GM18505 (cell line): ENCODE data around the gene TTC39A.
A peak's percentile ranks its signal among the peaks of the same experiment; 100 is the strongest.

Source experiments
- ATAC-seq: cut with Tn5 transposase; IDR thresholded peaks from one replicate; pipeline ENCODE4 v1.9.1; 2021; ENCODE audit not compliant: unreplicated experiment
- POLR2A ChIP-seq: IDR thresholded peaks from 4 replicates; pipeline ENCODE4 v1.6.1; 2011; ENCODE audit warnings: borderline replicate concordance; ENCODE audit not compliant: insufficient read depth, insufficient read length; ENCODE audit errors: extremely low read depth

The TTC39A gene

DNA sequence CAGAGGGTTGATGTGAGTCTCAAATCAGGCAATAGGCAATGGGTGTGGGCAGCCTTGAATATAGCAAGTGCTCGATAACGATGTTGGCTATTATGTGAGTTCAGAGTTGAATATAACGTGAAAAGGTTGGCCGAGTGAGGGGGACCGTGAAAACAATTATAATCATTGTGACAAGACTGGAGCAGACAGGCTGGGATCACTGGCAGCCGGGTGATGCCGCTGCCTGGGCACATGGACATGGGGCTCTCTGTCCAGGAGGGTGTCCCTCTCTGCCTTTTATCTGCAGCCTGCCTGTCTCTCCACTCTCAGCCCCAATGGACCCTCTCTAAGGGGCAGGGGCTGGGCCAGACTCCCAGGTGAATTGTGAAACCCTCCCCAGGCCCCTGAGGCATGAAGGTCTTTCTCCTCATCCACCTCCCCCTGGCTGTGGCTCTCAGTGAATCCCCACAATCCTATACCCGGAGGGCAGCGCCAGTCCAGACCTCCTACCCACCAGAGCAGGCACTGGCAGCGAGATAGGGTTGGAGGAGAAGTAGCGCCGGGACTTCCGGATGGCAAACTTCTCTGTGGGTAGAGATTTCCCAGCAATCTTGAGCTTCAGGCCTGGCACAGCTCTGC, 36.4 kb downstream of the TTC39A start:
- no peak for ATAC-seq
- no peak for TF ChIP-seq POLR2A

DNA sequence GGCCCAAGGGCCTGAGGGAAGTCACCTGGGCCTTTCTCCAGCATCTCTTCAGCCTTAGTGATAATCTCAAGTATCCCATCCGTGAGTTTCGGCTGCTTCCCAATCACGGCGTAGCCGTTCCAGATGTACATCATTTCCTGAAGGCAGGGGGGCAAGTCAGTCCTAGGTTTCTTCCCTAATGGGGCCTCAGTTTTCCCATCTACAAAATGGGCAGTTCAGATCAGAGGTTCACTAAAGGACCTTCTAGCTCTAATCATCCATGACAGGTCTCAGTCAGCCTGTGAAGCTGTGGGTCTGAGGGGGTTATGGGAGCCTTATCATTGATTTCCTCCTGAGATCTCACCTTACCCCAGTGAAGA, 39.9 kb downstream of the TTC39A start:
- no peak for ATAC-seq
- TF ChIP-seq POLR2A: no peak

DNA sequence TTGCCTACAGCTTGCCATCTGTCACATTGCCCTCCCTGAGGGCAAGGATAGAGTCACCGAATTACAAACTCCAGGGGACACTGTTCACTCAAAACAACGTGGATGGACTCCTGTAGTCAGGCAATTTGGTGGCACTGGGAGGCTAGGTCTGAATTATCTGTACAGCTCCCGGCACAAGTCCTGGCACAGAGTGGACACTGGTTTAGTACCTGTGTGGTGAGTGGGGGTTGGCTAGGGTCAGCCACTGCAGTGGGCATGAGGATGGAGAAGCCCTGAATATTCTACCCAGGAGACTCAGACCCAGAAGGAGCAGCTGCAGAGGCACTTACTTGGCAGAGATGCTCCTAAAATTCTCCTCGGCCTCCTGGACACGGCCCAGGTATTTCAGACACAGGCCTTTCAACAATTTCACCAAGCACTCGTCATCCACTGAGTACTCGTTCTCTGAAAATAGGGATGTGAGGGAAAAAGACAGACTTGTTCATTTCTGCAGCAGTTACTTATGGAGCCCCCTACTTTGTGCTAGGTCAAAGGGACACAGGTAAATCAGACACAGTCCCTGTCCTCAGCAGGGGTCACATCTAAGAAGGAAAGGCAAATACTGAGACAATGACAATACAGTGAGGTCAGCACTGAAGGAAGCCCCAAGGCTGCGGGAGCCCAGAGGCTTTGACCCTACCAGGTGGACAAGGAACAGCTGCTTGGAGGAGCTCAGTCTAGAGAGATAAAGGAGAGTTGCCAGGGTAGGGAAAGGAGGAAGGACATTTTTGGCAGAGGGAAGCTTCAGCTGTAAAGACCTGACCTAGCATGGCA, 40.5 kb downstream of the TTC39A start:
- TF ChIP-seq POLR2A: no peak
- ATAC-seq: no peak

DNA sequence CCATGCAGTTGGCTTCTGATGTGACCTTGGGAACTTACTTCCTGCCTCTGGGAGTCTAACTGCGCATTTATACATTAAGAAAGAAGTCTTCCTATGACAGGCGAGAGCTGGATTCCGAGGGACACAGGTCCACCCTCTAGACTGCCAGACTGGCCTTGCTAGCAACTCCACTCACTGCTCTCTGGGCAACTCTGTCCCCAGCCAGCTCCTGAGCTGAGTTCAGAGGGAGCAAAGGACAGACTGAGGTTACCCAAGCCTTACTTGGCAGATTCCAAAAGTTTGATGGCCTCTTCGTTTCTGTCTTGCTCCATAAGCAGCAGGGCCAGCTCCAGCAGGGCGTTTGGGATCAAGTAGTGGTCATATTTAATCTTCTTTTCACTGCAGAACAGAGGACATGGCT, 41.8 kb downstream of the TTC39A start:
- ATAC-seq: no peak
- TF ChIP-seq POLR2A: no peak

DNA sequence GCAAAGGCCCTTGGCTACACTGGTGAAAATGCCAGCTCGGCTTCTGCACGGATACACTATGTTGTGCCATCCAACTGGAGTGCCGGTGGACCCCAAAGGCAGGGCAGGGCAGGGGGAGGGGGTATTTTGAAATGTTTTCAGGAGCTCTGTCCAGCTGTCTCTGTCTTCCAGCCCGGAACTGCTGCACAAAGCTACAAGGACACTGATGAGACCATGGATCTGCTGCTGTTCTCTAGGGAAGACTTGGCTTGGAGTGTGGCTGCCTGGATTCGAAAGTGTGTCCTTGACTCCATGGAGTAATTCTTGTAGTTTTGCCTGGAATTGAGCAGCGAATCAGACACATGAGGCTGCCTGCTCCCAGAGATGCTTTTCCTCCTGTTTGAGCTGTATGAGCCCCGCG, 42.4 kb downstream of the TTC39A start:
- no peak for ATAC-seq
- TF ChIP-seq POLR2A: no peak

DNA sequence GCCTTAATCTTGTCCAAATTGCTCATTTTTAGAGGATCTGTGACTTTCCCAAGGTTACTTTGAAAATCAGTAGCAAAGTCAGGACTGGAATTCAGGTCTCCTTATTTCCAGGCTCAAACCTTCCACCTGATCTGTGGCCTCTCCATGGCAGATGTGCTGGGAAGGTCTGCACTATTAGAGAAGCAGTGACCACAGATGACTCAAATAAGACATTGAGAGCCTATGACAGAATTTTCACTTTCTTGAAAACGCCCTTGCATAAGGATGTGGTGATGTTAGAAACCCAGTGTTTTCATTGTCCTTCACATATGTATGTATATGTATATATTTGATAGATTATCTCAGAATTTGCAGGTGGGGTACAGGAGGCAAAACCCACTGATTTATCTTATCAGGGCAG, 45.3 kb downstream of the TTC39A start:
- ATAC-seq: peak; percentile 79
- no peak for TF ChIP-seq POLR2A

DNA sequence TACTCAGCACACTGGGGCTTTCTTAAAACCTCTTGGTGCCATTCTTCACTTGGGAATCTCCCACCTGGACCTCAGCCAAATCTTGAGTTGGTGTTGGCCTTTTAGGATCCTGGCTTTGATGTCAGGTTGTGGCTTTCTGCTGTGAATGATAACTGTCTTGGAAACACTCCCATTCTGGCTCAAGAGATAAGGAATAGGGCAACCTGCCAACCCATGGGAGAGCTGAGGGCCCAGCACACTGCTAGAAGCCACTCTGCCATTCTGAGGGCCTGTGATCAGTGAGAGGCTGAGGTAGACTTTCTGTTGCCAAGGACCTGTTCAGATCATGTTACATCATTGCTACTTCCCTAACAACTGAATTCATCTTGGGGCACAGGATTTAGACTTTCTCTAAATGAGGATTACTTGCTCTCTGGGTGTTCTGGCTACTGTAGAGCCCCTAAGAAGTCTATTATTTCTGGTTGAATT, 45.8 kb downstream of the TTC39A start:
- ATAC-seq: peak; percentile 45

DNA sequence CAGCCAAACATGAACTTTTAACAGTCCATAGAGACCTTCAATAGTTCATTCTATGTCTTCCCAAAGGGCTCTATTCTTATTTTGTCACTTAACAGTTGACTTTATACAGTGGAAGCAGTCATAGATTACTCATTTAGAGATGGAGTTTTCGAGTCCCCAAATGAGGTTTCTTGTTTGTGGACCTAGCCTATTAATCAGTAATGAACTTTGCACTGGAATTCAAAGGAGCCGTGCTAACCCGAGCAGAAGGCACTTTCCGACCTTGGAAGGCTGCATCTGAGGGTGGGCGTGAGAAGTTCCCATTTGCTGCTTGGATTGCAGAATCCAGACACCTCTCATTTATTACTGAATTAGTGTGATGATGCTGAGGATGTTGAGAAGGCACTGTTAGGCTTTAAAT, 46.4 kb downstream of the TTC39A start:
- TF ChIP-seq POLR2A: no peak
- no peak for ATAC-seq

More for the DNA sequence above, 45.8 kb downstream of the TTC39A start:
- no peak for TF ChIP-seq POLR2A

DNA sequence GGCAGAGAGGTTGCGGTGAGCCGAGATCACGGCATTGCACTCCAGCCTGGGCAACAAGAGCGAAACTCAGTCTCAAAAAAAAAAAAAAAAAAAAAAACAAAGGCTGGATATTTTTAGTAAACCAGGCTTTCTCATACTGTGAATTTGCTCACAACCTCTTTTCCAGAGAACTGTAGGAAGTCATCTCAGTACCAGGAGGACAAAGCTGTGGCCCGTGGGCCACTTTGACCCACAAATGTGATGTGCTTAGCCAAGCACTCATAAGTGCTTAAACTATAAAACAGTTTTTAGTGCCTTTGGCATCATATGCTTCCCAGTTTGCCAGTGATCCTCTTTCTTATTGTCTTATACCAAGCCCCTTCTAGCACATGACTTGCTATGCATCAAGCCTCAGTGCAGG, 47.8 kb downstream of the TTC39A start:
- TF ChIP-seq POLR2A: no peak
- no peak for ATAC-seq

DNA sequence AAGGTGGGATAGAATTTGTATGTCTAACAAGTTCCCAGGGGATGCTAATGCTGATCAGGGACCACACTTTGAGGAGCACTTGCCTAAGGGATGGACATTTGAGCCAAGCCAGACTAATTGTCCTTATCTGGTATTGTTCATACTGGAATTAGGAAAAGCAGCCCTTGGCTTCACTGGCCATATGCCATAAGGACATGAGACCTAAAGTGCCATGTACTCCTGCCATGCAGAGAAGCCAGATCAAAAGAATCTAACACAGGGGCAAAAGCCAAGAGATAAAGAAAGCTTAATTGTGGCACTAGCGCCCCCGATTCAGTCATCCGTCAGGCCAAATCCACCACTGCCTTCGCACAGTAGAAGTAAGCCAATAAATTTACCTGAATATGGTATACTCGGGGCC, 48.6 kb downstream of the TTC39A start:
- no peak for ATAC-seq

DNA sequence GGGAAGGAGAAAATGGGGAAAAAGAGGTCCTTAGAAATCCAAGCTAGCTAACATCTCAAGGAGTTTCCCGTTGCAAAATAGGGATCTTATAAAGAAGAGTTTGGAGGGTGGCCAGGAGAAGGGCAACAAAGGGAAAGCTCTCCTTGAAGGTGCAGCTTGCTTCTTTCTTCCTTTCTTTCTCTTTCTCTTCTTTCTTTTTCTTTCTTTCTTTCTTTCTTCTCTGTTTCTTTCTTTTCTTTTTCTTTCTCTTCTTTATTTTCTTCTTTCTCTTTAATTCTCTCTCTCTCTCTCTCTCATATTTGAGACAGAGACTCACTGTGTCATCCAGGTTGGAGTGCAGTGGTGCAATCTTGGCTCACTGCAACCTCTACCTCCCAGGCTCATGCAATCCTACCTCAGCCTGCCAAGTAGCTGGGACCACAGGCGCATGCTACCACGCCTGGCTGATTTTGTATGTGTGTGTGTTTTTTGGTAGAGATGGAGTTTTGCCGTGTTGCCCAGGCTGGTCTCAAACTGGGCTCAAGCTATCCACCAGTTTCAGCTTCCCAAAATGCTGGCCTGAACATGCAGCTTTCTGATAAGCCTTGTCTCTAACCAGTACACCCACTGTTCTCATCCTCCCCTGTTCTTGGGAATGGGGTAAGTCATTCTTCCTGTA, 49.9 kb downstream of the TTC39A start:
- no peak for ATAC-seq
- no peak for TF ChIP-seq POLR2A

More for the DNA sequence above, 48.6 kb downstream of the TTC39A start:
- TF ChIP-seq POLR2A: no peak

DNA sequence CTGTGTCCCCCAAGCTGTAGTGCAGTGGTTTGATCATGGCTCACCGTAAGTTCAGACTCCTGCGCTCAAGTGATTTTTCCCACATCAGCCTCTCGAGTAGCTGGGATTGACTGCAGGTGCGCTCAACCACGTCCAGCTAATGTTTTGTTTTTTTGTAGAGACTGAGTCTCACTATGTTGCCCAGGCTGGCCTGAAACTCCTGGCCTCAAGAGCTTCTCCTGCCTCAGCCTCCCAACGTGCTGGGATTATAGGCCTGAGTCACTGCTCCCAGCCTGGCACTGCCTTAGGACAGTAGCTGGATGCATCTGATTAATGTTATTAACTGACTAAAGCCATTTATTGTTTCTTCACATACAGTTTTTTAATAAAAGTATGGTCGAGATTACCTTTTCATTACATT, 54.1 kb downstream of the TTC39A start:
- TF ChIP-seq POLR2A: no peak
- no peak for ATAC-seq

DNA sequence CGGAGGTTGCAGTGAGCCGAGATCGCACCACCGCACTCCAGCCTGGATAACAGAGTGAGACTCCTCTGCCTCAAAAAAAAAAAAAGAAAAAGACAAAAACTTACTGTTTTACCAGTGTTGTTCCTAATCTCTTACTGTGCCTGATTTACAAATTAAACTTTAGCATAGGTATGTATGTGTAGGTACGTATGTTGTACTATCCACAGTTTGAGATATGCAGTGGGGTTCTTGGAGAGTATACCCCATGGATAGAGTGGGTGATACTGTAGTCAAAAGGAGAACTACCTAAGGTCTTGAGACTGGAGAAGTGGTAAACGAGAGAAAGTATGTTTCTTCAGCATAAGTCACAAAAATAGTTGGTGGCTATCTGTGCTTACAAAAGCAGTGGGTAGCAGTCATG, 55.7 kb downstream of the TTC39A start:
- ATAC-seq: no peak
- no peak for TF ChIP-seq POLR2A

DNA sequence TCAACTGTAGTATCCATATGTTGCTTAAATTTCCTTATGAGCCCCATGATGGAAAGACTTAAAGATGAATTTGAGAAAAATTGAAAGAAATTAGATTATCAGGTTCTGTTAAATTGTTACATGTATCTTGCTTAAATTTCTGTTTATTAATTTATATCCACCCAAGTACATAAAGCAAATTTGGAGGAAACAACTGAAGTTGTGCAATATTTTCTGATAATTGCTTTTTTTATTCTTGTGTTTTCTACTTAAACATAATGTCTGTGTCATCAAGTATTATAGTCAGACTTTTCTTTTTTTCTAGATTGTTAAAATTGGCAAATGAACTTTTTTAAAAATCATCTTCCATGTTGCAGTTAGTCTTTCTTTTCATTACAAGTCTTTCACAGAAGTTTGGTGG, 57.4 kb downstream of the TTC39A start:
- TF ChIP-seq POLR2A: no peak

More for the DNA sequence above, 57.4 kb downstream of the TTC39A start:
- no peak for ATAC-seq
